ENCODE data around the gene REEP2. TPM values are rescaled to one million over a fixed set of nuclear protein-coding genes. Genes with fewer than 3 reads are reported as not detected.
"Not testable (repeated sequence)": the region's sequence is repeated elsewhere in the genome, so short reads cannot be mapped to it uniquely, and the experiment has no call there.

REEP2 gene
- total and polyA plus RNA-seq, 8 donors: 0.52 to 2.5 (median 1.9) TPM

DNA sequence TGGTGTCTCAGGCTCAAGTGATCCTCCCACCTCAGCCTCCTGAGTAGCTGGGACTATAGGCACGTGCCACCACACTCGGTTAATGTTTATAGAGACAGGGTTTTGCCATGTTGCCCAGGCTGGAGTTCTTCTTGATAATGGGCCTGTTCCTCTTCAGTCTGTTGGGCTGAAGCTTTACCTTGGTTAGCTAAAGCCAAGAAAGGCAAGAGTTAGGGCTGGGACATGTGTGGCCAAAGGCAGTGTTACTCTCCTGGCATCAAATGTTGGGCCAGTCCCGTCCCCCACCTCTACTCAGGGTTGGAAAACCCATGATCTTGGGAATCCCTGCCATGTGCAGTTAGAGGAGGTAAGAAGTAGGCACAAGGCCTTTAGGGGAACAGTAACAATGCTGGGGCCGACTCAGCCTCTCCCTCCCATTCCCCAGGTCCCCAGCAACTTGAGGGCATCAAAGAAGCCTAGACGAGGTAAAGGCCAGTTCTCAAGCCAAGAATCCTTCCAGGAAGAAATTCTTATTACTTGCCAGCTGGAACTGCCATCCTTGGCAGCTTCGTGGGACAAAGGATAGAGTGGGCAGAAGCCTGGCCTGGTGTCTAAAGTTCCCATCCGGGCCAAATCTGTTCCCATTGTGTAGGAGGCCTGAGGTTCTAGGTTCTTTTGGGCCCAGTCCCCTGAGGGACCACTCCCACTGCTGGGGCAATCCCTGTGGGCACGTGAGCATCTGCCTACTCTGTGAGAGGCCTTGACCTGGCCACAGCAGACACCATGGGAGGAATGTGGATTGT, 30.9 kb downstream of the REEP2 start:
- no peak for ATAC-seq
- intact Hi-C loops (cut with DNase I): no loop called here

DNA sequence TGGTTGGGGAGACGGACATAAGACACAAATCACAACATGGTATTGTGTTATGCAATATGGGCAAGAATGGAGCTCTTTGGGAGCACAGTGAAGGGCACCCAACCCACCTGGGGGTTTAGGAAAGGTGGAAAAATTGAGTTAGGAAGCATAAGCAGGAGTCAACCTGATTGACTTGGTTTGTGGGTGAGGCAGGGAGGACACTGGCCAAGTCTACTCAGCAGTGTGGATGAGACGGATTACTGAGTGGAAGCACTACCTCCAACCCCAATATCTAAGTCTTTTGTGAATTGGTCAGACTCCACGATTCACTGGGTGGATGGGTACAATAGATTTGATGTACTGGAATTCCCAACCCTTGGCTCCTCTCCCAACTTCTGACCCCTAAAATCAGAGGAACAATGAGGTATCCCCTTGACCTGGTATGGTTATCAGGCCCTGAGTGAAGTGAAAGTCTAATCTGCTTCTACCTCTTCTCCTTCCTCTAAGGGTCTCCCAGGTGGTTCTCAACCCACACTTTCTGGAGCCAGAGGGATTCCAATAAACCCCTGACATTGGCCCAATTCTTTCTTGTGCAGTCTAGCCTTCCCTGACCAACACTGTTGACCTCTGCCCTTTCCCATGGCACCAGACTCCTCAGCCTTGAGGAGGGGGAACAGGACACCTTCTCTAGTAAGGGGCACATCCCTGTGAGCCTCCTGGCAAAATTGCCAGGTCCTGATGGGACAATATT, 31.6 kb downstream of the REEP2 start:
- Histone ChIP-seq H3K9me3 (no peaks in the 10 kb centered on the region), H3K27me3 (peaks cover 0 to 8% of the 10 kb centered on the region in 2 donors), H3K36me3 (peaks cover 0 to 18% of the 10 kb centered on the region in 2 donors), H3K4me3 (no peak overlapping the region), H3K4me1 (peaks cover 16 to 33% of the 10 kb centered on the region in 2 donors), H3K27ac (no peak overlapping the region)
- TF ChIP-seq, protein P1, sequence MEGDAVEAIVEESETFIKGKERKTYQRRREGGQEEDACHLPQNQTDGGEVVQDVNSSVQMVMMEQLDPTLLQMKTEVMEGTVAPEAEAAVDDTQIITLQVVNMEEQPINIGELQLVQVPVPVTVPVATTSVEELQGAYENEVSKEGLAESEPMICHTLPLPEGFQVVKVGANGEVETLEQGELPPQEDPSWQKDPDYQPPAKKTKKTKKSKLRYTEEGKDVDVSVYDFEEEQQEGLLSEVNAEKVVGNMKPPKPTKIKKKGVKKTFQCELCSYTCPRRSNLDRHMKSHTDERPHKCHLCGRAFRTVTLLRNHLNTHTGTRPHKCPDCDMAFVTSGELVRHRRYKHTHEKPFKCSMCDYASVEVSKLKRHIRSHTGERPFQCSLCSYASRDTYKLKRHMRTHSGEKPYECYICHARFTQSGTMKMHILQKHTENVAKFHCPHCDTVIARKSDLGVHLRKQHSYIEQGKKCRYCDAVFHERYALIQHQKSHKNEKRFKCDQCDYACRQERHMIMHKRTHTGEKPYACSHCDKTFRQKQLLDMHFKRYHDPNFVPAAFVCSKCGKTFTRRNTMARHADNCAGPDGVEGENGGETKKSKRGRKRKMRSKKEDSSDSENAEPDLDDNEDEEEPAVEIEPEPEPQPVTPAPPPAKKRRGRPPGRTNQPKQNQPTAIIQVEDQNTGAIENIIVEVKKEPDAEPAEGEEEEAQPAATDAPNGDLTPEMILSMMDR (IDR thresholded peaks at IDR 0.05): no peak
- intact Hi-C loops (cut with DNase I): no loop called here
- DNase-seq (peak in 1 of 4 donors; percentile 36), ATAC-seq (no peak)

More for the DNA sequence above, 30.9 kb downstream of the REEP2 start:
- peak in 2 of 4 donors; percentile 51 to 72 for DNase-seq
- Histone ChIP-seq H3K4me1 (peaks cover 16 to 33% of the 10 kb centered on the region in 2 donors), H3K27ac (no peak overlapping the region), H3K4me3 (no peak overlapping the region), H3K36me3 (peaks cover 0 to 18% of the 10 kb centered on the region in 2 donors), H3K27me3 (peaks cover 0 to 8% of the 10 kb centered on the region in 2 donors), H3K9me3 (no peaks in the 10 kb centered on the region)
- TF ChIP-seq, protein P1 (IDR thresholded peaks at IDR 0.05): no peak

DNA sequence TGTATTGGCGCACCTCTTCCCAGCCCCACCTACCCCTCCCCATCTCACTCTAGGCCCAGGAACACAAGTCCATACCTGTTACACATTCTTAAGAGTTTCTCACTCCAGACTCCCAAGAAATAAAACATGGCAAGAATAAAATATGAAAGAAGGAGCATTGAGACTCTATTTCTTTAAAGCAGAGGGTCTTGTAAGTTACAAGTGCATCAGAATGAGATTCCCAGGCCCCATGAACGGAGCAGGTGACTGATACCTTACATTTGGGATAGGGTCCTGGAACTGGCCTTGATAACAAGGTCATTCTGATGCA, 32.1 kb downstream of the REEP2 start:
- H3K27ac ChIP-seq: no peak overlapping the region
- TF ChIP-seq, protein P1 (IDR thresholded peaks at IDR 0.05): no peak
- H3K27me3 ChIP-seq: peaks cover 0 to 4% of the 10 kb centered on the region in 2 donors
- intact Hi-C loops (cut with DNase I): no loop called here
- DNase-seq (no peak), ATAC-seq (no peak)
- peaks cover 16 to 29% of the 10 kb centered on the region in 2 donors for H3K4me1 ChIP-seq
- H3K4me3 ChIP-seq: no peak overlapping the region
- H3K36me3 ChIP-seq: peaks cover 0 to 18% of the 10 kb centered on the region in 2 donors
- no peaks in the 10 kb centered on the region for H3K9me3 ChIP-seq

DNA sequence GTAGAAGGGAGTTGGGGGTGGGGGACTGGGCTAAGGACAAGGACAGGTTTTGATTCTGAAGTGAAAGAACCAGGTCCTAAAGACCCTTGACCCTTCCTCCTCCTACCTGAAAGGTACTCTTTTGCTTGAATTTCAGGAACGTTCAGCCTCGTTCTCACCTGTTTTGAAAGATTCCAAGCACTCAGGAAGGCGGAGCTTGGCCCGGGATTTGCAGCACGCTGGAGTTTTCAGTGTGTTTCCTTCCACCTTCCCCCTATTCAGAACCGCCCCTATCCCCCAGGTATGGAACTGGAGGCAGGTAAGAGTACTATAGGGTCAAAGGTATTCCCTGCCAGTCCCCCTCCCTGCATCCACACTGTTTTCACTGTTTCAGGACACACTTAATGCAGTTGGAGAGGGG, 33.5 kb downstream of the REEP2 start:
- Histone ChIP-seq H3K9me3 (no peaks in the 10 kb centered on the region), H3K36me3 (peaks cover 0 to 10% of the 10 kb centered on the region in 2 donors), H3K4me1 (peaks cover 2 to 16% of the 10 kb centered on the region in 2 donors), H3K27me3 (no peaks in the 10 kb centered on the region), H3K27ac (no peak overlapping the region), H3K4me3 (no peak overlapping the region)
- intact Hi-C loops (cut with DNase I): no loop called here
- TF ChIP-seq, protein P1 (IDR thresholded peaks at IDR 0.05): no peak
- ATAC-seq (no peak), DNase-seq (no peak)

DNA sequence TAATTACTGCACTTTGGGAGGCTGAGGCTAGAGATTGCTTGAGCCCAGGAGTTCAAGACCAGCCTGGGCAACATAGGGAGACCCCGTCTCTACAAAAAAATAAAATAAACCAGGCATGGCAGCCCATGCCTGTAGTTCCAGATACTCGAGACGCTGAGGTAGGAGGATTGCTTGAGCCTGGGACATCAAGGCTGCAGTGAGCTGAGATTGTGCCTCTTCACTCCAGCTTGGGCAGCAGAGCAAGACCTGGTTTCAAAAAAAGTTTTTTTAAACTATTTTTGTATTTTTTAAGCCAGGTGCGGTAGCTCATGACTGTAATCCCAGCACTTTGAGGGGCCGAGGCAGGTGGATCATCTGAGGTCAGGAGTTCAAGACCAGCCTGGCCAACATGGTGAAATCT, 34.3 kb downstream of the REEP2 start:
- ATAC-seq: not testable (repeated sequence)

More for the DNA sequence above, 34.3 kb downstream of the REEP2 start:
- H3K9me3 ChIP-seq; DNase-seq; H3K27me3 ChIP-seq; H3K27ac ChIP-seq; H3K4me1 ChIP-seq; H3K4me3 ChIP-seq; intact Hi-C loops (cut with DNase I); H3K36me3 ChIP-seq: not testable (repeated sequence)
